A549 (cell line): ENCODE data around the gene FAM151A.

Experiments
- CBX2 ChIP-seq: fragments of 200-600 bp; sonication (generic); IDR thresholded peaks from 2 replicates; pipeline ENCODE4 v1.6.1; 2016; ENCODE audit warnings: low read depth, mild to moderate bottlenecking, borderline replicate concordance
- CEBPB ChIP-seq, 2 experiments: fragments of >200 bp in 1 of 2; sonication (Bioruptor Twin) in 1 of 2; formaldehyde crosslinking in 1 of 2; IDR thresholded peaks; 2 replicates each; pipeline ENCODE4 v1.6.1; 2012 to 2016
- CHD2 ChIP-seq: fragments of 150-350 bp; IDR thresholded peaks from 2 replicates; pipeline ENCODE4 v1.6.1; 2014; ENCODE audit warnings: low read length; ENCODE audit not compliant: partially characterized antibody
- CHD4 ChIP-seq: fragments of 200-600 bp; sonication (generic); IDR thresholded peaks from 2 replicates; pipeline ENCODE4 v1.6.1; 2016; ENCODE audit warnings: antibody characterized with exemption, mild to moderate bottlenecking, borderline replicate concordance
- MAZ ChIP-seq: fragments of 150-350 bp; IDR thresholded peaks from 2 replicates; pipeline ENCODE4 v1.6.1; 2014; ENCODE audit warnings: antibody characterized with exemption, low read depth, low read length, borderline replicate concordance
- NR3C1 ChIP-seq: fragments of >200 bp; sonication (Bioruptor Twin); formaldehyde crosslinking; IDR thresholded peaks from 3 replicates; pipeline ENCODE4 v1.6.1; 2017
- POLR2A ChIP-seq: IDR thresholded peaks from 2 replicates; pipeline ENCODE4 v1.6.1; 2012; ENCODE audit warnings: mild to moderate bottlenecking, low read length
- RAD21 ChIP-seq, 2 experiments: fragments of >200 bp in 1 of 2; sonication (Bioruptor Twin) in 1 of 2; formaldehyde crosslinking in 1 of 2; IDR thresholded peaks in 1 of 2; conservative IDR thresholded peaks in 1 of 2; 2 replicates in 1 of 2; 3 replicates in 1 of 2; pipeline ENCODE4 v1.6.1; 2012 to 2018; ENCODE audit warnings: inconsistent platforms in 1 of 2
- TF ChIP-seq, protein P1 (sequence below): fragments of >200 bp; sonication (Bioruptor Twin); formaldehyde crosslinking; IDR thresholded peaks from 3 replicates; pipeline ENCODE4 v1.5.1; 2016
- TF ChIP-seq, protein P2 (sequence below): fragments of 150-350 bp; IDR thresholded peaks from 2 replicates; pipeline ENCODE4 v1.6.1; 2014; ENCODE audit warnings: low read depth, mild to moderate bottlenecking, low read length
- TF ChIP-seq, protein P3 (sequence below): IDR thresholded peaks from 2 replicates; pipeline ENCODE4 v1.6.1; 2012

DNA sequence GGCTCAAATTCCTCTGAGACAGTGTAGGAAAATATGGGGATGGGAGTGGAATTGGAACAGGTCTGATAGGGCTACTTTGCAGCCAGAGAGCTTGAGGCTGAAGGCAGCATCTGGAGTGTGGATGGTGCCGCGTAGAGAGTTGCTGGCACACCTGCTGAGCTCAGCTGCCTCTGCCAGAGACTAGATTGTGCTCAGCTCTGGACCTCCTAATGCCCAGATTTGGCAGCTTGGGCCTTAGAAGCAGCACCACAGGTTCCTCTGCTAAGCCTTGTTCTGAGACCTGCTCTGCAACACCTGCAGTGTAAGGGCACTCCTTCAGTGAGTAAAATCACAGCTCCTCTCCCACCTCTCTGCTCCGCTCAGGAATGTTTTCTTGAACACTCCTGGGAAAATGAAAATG is 52.0 kb downstream of the FAM151A start:
- TF ChIP-seq, protein P1, sequence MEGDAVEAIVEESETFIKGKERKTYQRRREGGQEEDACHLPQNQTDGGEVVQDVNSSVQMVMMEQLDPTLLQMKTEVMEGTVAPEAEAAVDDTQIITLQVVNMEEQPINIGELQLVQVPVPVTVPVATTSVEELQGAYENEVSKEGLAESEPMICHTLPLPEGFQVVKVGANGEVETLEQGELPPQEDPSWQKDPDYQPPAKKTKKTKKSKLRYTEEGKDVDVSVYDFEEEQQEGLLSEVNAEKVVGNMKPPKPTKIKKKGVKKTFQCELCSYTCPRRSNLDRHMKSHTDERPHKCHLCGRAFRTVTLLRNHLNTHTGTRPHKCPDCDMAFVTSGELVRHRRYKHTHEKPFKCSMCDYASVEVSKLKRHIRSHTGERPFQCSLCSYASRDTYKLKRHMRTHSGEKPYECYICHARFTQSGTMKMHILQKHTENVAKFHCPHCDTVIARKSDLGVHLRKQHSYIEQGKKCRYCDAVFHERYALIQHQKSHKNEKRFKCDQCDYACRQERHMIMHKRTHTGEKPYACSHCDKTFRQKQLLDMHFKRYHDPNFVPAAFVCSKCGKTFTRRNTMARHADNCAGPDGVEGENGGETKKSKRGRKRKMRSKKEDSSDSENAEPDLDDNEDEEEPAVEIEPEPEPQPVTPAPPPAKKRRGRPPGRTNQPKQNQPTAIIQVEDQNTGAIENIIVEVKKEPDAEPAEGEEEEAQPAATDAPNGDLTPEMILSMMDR: no peak
- TF ChIP-seq CEBPB (IDR thresholded peaks at IDR 0.05): no peak
- TF ChIP-seq MAZ: no peak
- TF ChIP-seq CBX2: no peak
- TF ChIP-seq, protein P2, sequence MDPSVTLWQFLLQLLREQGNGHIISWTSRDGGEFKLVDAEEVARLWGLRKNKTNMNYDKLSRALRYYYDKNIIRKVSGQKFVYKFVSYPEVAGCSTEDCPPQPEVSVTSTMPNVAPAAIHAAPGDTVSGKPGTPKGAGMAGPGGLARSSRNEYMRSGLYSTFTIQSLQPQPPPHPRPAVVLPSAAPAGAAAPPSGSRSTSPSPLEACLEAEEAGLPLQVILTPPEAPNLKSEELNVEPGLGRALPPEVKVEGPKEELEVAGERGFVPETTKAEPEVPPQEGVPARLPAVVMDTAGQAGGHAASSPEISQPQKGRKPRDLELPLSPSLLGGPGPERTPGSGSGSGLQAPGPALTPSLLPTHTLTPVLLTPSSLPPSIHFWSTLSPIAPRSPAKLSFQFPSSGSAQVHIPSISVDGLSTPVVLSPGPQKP: no peak
- TF ChIP-seq, protein P3, sequence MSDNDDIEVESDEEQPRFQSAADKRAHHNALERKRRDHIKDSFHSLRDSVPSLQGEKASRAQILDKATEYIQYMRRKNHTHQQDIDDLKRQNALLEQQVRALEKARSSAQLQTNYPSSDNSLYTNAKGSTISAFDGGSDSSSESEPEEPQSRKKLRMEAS: no peak
- no peak for TF ChIP-seq POLR2A
- no peak for TF ChIP-seq NR3C1
- no peak for TF ChIP-seq CHD4
- TF ChIP-seq CHD2: no peak
- no peak for TF ChIP-seq RAD21 (conservative IDR thresholded peaks at IDR 0.05 in 1 of 2, IDR thresholded peaks at IDR 0.05 in 1 of 2)
